K562 (cell line): ENCODE results near the gene TSEN54. TPM values are rescaled to one million over a fixed set of nuclear protein-coding genes. Genes with fewer than 3 reads are reported as not detected.

Experiments used
- ATAC-seq: fragments of 200-7000 bp; cut with Tn5 transposase; 3 replicates; pipeline ENCODE4 v1.9.1; 2020; ENCODE audit warnings: moderate library complexity
- BruUV-seq: library from RNA; stranded (reverse); fragments of 400-500 nt; replicated peaks from 2 replicates; lab custom pipeline; 2021; lab: Mats Ljungman, UMichigan
- CTCF ChIA-PET: fragments of 300-600 bp; formaldehyde crosslinking; extraction: SDS; loops from one replicate; lab custom pipeline; 2021; ENCODE audit warnings: low intra/inter-chr PET ratio; lab: Yijun Ruan, JAX
- POLR2A ChIA-PET: fragments of 300-600, 350-650 bp; sonication (Branson Sonifier 250); formaldehyde crosslinking; extraction: SDS; loops from one replicate; lab custom pipeline; 2021; ENCODE audit warnings: antibody characterized with exemption, inconsistent platforms; lab: Yijun Ruan, JAX
- DNase-seq, 4 experiments: peaks; one replicate each; pipeline versions ENCODE4 v3.0.0 to v3.0.0-alpha.2; 2011 to 2018; ENCODE audit warnings: low spot score in 3 of 4, mixed read lengths in 3 of 4; ENCODE audit errors: extremely low read depth in 1 of 4
- FAIRE-seq: peaks from 2 replicates; lab custom pipeline; 2011; peaks lifted over from hg19 to GRCh38; lab: Jason Lieb, UNC
- H2AFZ ChIP-seq: 2 replicates; pipeline ENCODE4 v1.6.0; 2011; ENCODE audit warnings: low read depth, low read length, control low read depth, inconsistent platforms
- H3K27ac ChIP-seq: fragments of 200-600 bp; 3 replicates; pipeline ENCODE4 v1.8.0; 2011; ENCODE audit warnings: low read depth, mild to moderate bottlenecking, control low read depth, inconsistent platforms, low read length, moderate library complexity, mixed read lengths; ENCODE audit errors: extremely low read depth
- H3K27me3 ChIP-seq, 2 experiments: fragments of 300-600 bp in 1 of 2; 2 replicates in 1 of 2; 3 replicates in 1 of 2; pipeline versions ENCODE4 v1.6.0 to v1.8.0; 2011; ENCODE audit warnings: inconsistent platforms in 2 of 2, low read length in 2 of 2, mild to moderate bottlenecking in 1 of 2, mixed read lengths in 1 of 2, moderate library complexity in 1 of 2; ENCODE audit not compliant: control insufficient read depth in 2 of 2, insufficient read depth in 2 of 2
- H3K36me3 ChIP-seq: fragments of 300-600 bp; 3 replicates; pipeline ENCODE4 v1.8.0; 2011; ENCODE audit warnings: mild to moderate bottlenecking, low read length, inconsistent platforms; ENCODE audit not compliant: control insufficient read depth, insufficient read depth
- H3K4me1 ChIP-seq, 2 experiments: fragments of 200-600 bp in 1 of 2; replicated peaks in 1 of 2; 2 replicates in 1 of 2; 3 replicates in 1 of 2; pipeline versions ENCODE4 v1.5.1 to v1.8.0; 2011; ENCODE audit warnings: inconsistent platforms in 2 of 2, low read length in 2 of 2, mild to moderate bottlenecking in 1 of 2, mixed read lengths in 1 of 2, moderate library complexity in 1 of 2; ENCODE audit not compliant: control insufficient read depth in 2 of 2, insufficient read depth in 2 of 2
- H3K4me2 ChIP-seq: 2 replicates; pipeline ENCODE4 v1.6.1; 2011; ENCODE audit warnings: low read length, control low read depth, inconsistent platforms, mixed read lengths; ENCODE audit not compliant: insufficient read depth
- H3K4me3 ChIP-seq: fragments of 200-600 bp; sonication (generic), shearing (Covaris generic); 2 replicates; pipeline ENCODE4 v1.5.1; 2016; ENCODE audit warnings: control low read depth, inconsistent platforms
- H3K79me2 ChIP-seq: fragments of 200-600 bp; 3 replicates; pipeline ENCODE4 v1.8.0; 2011; ENCODE audit warnings: low read length, inconsistent platforms; ENCODE audit not compliant: control insufficient read depth, insufficient read depth
- H3K9ac ChIP-seq, 2 experiments: 2 replicates each; pipeline versions ENCODE4 v1.6.0 to v1.6.1; 2011; ENCODE audit warnings: low read depth in 2 of 2, low read length in 2 of 2, control low read depth in 1 of 2, inconsistent platforms in 1 of 2, mild to moderate bottlenecking in 1 of 2, mixed read lengths in 1 of 2; ENCODE audit not compliant: insufficient read depth in 1 of 2
- H3K9me1 ChIP-seq: one replicate; pipeline ENCODE4 v1.6.0; 2011; ENCODE audit warnings: inconsistent platforms, mild to moderate bottlenecking, low read length, moderate library complexity; ENCODE audit not compliant: control insufficient read depth, insufficient read depth
- H3K9me3 ChIP-seq: replicated peaks from 2 replicates; pipeline ENCODE4 v1.5.1; 2011; ENCODE audit warnings: low read depth, low read length, inconsistent platforms; ENCODE audit not compliant: control insufficient read depth, insufficient read depth
- H4K20me1 ChIP-seq: replicated peaks from 2 replicates; pipeline ENCODE4 v1.6.1; 2011; ENCODE audit warnings: low read length, inconsistent platforms, mixed read lengths; ENCODE audit not compliant: control insufficient read depth, insufficient read depth
- BCOR ChIP-seq: fragments of 450-650 bp; IDR thresholded peaks from 2 replicates; pipeline ENCODE4 v1.6.1; 2016
- BRD9 ChIP-seq: fragments of 450-650 bp; IDR thresholded peaks from 2 replicates; pipeline ENCODE4 v1.6.1; 2018; ENCODE audit warnings: low read depth; ENCODE audit not compliant: partially characterized antibody
- CBFA2T2 ChIP-seq: fragments of 450-650 bp; conservative IDR thresholded peaks from 2 replicates; pipeline ENCODE4 v1.6.1; 2017; ENCODE audit warnings: mild to moderate bottlenecking
- CBX1 ChIP-seq: sonication (generic); IDR thresholded peaks from 2 replicates; pipeline ENCODE4 v1.6.1; 2016; ENCODE audit warnings: antibody characterized with exemption, low read depth, mild to moderate bottlenecking
- CBX3 ChIP-seq, 2 experiments: IDR thresholded peaks; 1 replicate in 1 of 2; 2 replicates in 1 of 2; pipeline ENCODE4 v1.6.1; 2012; ENCODE audit warnings: inconsistent platforms in 2 of 2, low read length in 2 of 2, borderline replicate concordance in 1 of 2, control low read depth in 1 of 2
- DIDO1 ChIP-seq: fragments of 450-650 bp; IDR thresholded peaks from 2 replicates; pipeline ENCODE4 v1.6.1; 2016; ENCODE audit warnings: low read depth, missing biosample characterization, missing genetic modification characterization
- EGR1 ChIP-seq: fragments of 450-650 bp; conservative IDR thresholded peaks from 2 replicates; pipeline ENCODE4 v1.6.1; 2017; ENCODE audit warnings: mild to moderate bottlenecking
- GABPB1 ChIP-seq: sonication (generic); formaldehyde crosslinking; IDR thresholded peaks from 2 replicates; pipeline ENCODE4 v1.8.0; 2022; ENCODE audit warnings: mild to moderate bottlenecking, missing genetic modification reagents
- KDM1A ChIP-seq, 2 experiments: fragments of 450-650 bp; IDR thresholded peaks; 2 replicates each; pipeline ENCODE4 v1.6.1; 2016; ENCODE audit warnings: mild to moderate bottlenecking in 2 of 2
- RCOR1 ChIP-seq, 2 experiments: IDR thresholded peaks; 2 replicates each; pipeline ENCODE4 v1.6.1; 2012; ENCODE audit warnings: low read depth in 2 of 2, low read length in 2 of 2, borderline replicate concordance in 1 of 2, improper control_type of control experiment in 1 of 2
- TAF7 ChIP-seq: fragments of 450-650 bp; IDR thresholded peaks from 2 replicates; pipeline ENCODE4 v1.6.1; 2016; ENCODE audit warnings: missing genetic modification characterization, missing compliant biosample characterization
- YBX1 ChIP-seq: fragments of 450-650 bp; IDR thresholded peaks from 2 replicates; pipeline ENCODE4 v1.7.1; 2016; ENCODE audit warnings: mild to moderate bottlenecking
- ZC3H4 ChIP-seq: sonication (generic); formaldehyde crosslinking; IDR thresholded peaks from 2 replicates; pipeline ENCODE4 v1.9.0; 2021; ENCODE audit warnings: missing genetic modification reagents, borderline replicate concordance
- ZNF785 ChIP-seq: fragments of 250-450 bp; sonication (Bioruptor Pico); IDR thresholded peaks from 2 replicates; pipeline ENCODE4 v1.4.0; 2020; ENCODE audit warnings: mild to moderate bottlenecking
- WGBS: fragments of 100-300 bp; shearing (Covaris generic); methylation state at CpG from one replicate; pipeline ENCODE4 v1.1.6; 2016; ENCODE audit warnings: low coverage, mixed read lengths; ENCODE audit not compliant: insufficient coverage; ENCODE audit errors: missing lambda C conversion rate; 5-methylcytosine and 5-hydroxymethylcytosine counted together
- in situ Hi-C: fragments of 300-500 bp; cut with MboI; formaldehyde crosslinking; loops from 4 replicates; pipeline ENCODE4 v1.15.0; 2018; ENCODE audit warnings: inconsistent platforms, mixed read lengths
- intact Hi-C: fragments of 100-400 bp; cut with micrococcal nuclease; formaldehyde crosslinking; loops from 2 replicates; pipeline ENCODE4 v1.14.2; 2022
- polyA plus RNA-seq, 8 experiments: library from polyadenylated mRNA; depleted of rRNA in 4 of 8; stranded (reverse) in 5 of 8; unstranded in 3 of 8; fragments of >200 nt; fragmentation: Nextera tagmentation in 2 of 8; fragmentation: Illumina TruSeq in 1 of 8; extraction: Ambion mirVana in 2 of 8; extraction: Trizol in 1 of 8; gene quantifications; 2 replicates each; pipeline versions ENCODE4 v1.2.1 to v1.2.3, GENCODE V29; 2011 to 2014; ENCODE audit warnings: inconsistent platforms in 1 of 8, missing spikeins in 1 of 8
- total RNA-seq, 7 experiments: library from RNA; depleted of rRNA in 6 of 7; stranded (reverse); fragments of >200 nt in 6 of 7; fragmentation: Illumina TruSeq in 2 of 7; extraction: Trizol in 2 of 7; gene quantifications; 2 replicates each; pipeline versions ENCODE4 v1.2.1 to v1.2.3, GENCODE V29; 2011 to 2021; ENCODE audit warnings: low replicate concordance in 1 of 7
- TF ChIP-seq, protein P1 (sequence below), 2 experiments: fragments of 450-650 bp; IDR thresholded peaks; 2 replicates each; pipeline ENCODE4 v1.6.1; 2016; ENCODE audit warnings: mild to moderate bottlenecking in 2 of 2, borderline replicate concordance in 1 of 2, low read depth in 1 of 2, moderate library complexity in 1 of 2

TSEN54 gene
- total and polyA plus RNA-seq, 9 of the 15 experiments (the other 6 are each of a cell fraction or from before 2014, with no cell fraction given) = 5.9 to 64.3 (median 48.9) TPM

DNA sequence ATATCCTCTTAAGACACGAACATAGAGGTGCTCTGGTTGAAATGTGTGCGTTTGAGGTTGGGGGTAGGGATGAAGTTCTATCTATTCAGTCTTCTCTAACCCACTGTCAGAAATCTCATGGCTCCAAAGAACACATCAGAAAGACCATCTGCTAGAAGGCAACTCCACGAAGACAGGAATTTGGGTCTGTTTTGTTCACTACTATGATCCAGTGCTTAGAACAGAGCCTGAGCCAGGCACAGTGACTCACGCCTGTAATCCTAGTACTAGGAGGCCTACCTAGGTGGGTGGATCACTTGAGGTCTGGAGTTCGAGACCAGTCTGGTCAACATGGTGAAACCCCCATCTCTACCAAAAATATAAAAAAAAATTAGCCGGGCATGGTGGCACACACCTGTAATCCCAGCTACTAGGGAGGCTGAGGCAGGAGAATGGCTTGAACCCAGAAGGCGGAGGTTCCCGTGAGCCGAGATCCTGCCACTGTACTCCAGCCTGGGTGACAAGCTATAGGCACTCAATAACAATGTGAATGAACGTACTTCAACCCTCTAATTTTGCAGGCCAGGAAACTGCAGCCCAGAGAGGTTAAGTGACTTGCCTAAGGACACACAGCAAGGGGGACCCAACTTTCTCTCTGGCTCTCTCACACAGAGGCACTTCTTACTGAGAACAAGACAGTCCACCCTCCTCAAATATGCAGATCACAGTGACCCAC is 3.2 kb upstream of the TSEN54 start:
- ChIA-PET POLR2A (interaction anchor here (0.6 to 2.2 kb wide), 6 partner anchors 10 to 47 kb away, joined by 3 to 9 read pairs (median 3); no protein-coding TSS in a partner anchor), CTCF (no interaction called here)
- peak in 1 of 4 experiments; percentile 36 for DNase-seq
- peaks cover 12% of the 10 kb centered on the region; the same call in 1 of the 3 replicates for H3K36me3 ChIP-seq
- no peak overlapping the region for H2AFZ ChIP-seq
- peaks cover 10% of the 10 kb centered on the region for H3K79me2 ChIP-seq
- H3K9me1 ChIP-seq = peaks cover 5% of the 10 kb centered on the region
- peaks cover 18% of the 10 kb centered on the region for H4K20me1 ChIP-seq
- no peak overlapping the region for H3K4me2 ChIP-seq
- no peak overlapping the region for H3K27ac ChIP-seq
- WGBS = 44% methylated on average over 9 of the region's 10 CpGs
- ATAC-seq = no peak
- no peak overlapping the region for H3K4me3 ChIP-seq
- intact Hi-C loops (no loop called here), in situ Hi-C loops (no loop called here)
- peak; percentile 32 for FAIRE-seq
- no TSS peak for BruUV-seq
- peaks cover 29 to 80% of the 10 kb centered on the region in 2 experiments for H3K4me1 ChIP-seq
- H3K9ac ChIP-seq = peak overlapping the region in 1 of 2 experiments; percentile 87; a peak in 2 of 4 replicates
- H3K27me3 ChIP-seq = no peaks in the 10 kb centered on the region
- no peaks in the 10 kb centered on the region for H3K9me3 ChIP-seq
- TF ChIP-seq, protein P1, sequence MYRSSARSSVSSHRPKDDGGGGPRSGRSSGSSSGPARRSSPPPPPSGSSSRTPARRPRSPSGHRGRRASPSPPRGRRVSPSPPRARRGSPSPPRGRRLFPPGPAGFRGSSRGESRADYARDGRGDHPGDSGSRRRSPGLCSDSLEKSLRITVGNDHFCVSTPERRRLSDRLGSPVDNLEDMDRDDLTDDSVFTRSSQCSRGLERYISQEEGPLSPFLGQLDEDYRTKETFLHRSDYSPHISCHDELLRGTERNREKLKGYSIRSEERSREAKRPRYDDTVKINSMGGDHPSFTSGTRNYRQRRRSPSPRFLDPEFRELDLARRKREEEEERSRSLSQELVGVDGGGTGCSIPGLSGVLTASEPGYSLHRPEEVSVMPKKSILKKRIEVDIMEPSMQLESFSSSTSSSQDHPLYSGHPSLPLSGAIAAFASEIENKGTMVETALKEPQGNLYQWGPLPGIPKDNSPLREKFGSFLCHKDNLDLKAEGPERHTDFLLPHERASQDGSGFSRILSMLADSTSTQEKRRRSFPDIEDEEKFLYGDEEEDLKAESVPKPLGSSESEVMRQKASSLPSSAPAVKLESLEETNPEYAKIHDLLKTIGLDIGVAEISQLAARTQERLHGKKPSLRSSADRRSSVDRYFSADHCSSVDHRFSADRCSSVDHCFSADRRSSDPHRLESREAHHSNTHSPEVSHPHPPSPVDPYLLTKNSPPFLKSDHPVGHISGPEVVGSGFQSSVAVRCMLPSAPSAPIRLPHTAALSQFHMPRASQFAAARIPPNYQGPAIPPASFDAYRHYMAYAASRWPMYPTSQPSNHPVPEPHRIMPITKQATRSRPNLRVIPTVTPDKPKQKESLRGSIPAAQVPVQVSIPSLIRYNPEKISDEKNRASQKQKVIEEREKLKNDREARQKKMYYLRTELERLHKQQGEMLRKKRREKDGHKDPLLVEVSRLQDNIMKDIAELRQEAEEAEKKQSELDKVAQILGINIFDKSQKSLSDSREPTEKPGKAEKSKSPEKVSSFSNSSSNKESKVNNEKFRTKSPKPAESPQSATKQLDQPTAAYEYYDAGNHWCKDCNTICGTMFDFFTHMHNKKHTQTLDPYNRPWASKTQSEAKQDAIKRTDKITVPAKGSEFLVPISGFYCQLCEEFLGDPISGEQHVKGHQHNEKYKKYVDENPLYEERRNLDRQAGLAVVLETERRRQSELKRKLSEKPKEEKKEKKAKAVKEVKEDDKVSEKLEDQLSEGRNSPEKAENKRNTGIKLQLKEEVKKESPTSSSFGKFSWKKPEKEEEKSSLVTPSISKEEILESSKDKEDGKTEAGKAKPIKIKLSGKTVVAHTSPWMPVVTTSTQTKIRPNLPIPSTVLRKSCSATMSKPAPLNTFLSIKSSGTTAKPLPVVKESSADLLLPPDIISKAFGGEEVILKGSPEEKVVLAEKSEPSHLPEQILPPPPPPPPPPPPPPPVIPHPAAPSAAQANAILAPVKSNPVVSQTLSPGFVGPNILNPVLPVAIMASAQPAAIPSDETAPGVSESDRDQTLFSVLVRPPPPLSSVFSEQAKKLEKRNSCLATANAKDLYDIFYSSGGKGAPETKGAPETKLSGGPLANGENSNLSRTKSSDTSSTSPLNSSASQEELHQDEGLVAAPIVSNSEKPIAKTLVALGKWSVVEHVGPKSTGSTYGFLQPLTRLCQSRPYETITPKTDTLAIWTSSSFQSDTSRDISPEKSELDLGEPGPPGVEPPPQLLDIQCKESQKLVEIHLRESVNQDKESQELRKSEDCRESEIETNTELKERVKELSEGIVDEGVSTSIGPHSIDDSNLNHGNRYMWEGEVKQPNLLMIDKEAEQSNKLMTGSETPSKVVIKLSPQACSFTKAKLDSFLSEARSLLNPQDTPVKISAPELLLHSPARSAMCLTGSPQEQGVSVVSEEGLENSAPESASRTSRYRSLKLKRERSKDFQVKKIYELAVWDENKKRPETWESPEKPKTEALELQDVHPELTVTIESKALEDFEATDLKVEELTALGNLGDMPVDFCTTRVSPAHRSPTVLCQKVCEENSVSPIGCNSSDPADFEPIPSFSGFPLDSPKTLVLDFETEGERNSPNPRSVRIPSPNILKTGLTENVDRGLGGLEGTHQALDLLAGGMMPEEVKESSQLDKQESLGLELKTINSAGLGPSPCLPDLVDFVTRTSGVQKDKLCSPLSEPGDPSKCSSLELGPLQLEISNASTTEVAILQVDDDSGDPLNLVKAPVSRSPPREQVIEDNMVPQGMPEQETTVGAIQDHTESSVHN (IDR thresholded peaks at IDR 0.05; ENCODE audit: borderline replicate concordance in 1 of 2, low read depth in 1 of 2) = no peak
- TF ChIP-seq ZNF785 (CRISPR knock-in tag) = no peak
- TF ChIP-seq BRD9 = peak; percentile 46
- TF ChIP-seq BCOR = peak; percentile 99
- TF ChIP-seq CBFA2T2 = 0 out of 2 replicates have a peak, but pooled peaks have one; percentile 6
- no peak for TF ChIP-seq ZC3H4 (CRISPR knock-in tag)
- peak; percentile 90 for TF ChIP-seq CBX1
- peak; percentile 43; the same call in 1 of the 2 replicates for TF ChIP-seq EGR1
- TF ChIP-seq CBX3 (IDR thresholded peaks at IDR 0.05; ENCODE audit: borderline replicate concordance in 1 of 2, low read length in 2 of 2) = peak in 1 of 2 experiments; percentile 68; a peak in 1 of 3 replicates
- peak in 1 of 2 experiments; percentile 69; a peak in 2 of 4 replicates for TF ChIP-seq RCOR1 (IDR thresholded peaks at IDR 0.05; ENCODE audit: borderline replicate concordance in 1 of 2, low read depth in 2 of 2, low read length in 2 of 2)
- peak; percentile 86 to 94 for TF ChIP-seq KDM1A (IDR thresholded peaks at IDR 0.05)
- no peak for TF ChIP-seq DIDO1 (tag)
- no peak for TF ChIP-seq TAF7
- TF ChIP-seq YBX1 = no peak
- TF ChIP-seq GABPB1 (CRISPR knock-in tag) = 0 out of 2 replicates have a peak, but pooled peaks have one; percentile 40
